NCI-H2081 (cell line): Measurements from ENCODE around the gene SNX2.
"Not testable (repeated sequence)": the region's sequence is repeated elsewhere in the genome, so short reads cannot be mapped to it uniquely, and the experiment has no call there.

ENCODE experiments used
- DNase-seq, 2 experiments: peaks; one replicate each; lab custom pipeline; 2025; lab: John Stamatoyannopoulos, UW

Gene SNX2

DNA sequence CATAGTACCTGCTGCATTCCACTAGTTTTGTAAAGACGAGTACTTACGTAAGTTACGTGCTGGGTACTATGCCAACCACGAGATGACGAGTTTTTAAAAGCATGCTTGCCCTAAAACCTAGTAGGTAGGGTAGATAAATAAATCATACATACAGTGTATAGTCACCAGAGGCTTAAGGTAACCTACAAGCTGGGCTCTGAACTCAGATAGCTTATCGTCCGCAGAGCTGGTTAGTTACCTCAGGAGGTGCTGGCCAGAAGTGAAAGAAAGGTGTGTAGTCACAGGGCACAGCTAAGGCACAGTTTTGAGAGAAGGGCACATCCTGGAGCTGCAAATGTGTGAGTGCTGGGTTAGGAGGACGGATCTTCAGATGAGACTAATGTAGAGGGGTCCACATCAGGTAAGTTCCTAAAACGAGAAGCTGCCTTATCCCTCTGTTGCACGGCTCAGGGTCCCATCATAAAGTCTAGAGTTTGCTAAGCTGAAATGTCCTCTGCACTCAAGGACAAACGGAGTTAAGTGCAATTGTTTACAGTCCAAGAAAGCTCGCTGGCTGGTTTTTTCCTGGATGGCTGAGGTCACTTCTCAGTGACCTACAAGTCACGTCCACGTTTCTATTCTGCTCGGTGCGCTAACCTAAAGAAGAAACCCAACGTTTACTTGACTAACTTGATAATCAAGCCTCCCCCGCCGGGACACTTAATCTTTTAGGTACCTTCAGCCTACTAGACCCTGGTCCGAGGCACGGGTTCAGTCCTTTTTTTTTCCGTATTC, 69.4 kb downstream of the SNX2 start:
- no peak for DNase-seq

DNA sequence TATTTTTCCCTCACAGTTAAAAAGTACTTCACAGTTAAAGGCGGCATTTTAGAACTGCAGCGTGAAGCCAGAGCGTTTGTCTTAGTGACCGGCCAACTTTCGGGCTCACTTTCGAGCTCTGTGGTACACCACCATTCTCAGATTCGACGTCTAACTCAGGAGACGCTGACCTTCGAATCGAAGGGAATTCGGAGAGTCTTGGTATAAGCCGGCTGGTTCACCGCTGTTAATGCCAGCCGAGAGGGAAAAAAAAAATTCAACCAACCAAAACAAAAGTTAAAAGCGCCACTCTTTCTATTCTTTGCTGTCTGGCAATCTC, 70.0 kb downstream of the SNX2 start:
- no peak for DNase-seq

DNA sequence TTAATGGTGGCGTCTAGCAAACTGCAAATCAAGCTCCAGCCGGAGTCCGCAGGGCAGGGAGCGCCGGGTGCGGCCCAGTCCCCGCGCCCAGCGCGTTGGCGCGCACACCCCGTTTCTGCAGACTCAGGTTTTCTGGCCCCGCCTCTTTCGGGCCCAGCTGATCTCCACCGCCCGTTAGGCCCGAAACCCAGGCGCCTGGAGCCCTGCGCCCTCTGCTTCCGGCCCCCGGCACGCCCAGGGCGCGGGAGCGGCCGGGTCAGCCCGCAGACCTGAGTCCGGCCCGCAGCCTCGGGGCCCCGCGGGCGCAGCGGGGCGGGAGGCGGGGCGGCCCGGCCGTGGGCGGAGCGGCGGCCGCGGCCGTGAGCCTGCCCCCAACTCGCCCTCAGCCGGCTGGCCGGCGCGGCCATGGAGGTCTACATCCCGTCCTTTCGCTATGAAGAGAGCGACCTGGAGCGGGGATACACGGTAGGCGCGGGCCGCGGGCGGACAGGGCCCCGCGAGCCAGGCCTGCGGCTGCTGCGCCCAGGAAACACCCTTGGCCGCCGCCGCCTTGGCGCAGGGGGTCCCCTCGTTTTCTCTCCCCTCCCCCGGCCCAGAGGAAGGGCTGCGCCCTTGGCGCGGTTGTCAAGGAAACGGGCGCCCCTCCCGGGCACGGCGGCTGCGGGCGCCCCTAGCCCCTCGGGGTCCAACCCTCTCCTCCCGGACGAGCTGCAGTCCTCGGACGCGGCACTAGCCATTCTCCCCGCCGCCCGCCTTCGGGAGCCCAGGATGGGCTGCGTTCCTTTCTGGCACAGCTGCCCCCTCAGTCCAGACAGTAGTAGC, 70.6 kb downstream of the SNX2 start, which contains the start of gene SNX24:
TSS of gene SNX24 (plus strand) at position 385 of the 822 bp plus-strand sequence. CDS start at position 406, 21 bp downstream.
- peak; percentile 44 to 62 for DNase-seq

DNA sequence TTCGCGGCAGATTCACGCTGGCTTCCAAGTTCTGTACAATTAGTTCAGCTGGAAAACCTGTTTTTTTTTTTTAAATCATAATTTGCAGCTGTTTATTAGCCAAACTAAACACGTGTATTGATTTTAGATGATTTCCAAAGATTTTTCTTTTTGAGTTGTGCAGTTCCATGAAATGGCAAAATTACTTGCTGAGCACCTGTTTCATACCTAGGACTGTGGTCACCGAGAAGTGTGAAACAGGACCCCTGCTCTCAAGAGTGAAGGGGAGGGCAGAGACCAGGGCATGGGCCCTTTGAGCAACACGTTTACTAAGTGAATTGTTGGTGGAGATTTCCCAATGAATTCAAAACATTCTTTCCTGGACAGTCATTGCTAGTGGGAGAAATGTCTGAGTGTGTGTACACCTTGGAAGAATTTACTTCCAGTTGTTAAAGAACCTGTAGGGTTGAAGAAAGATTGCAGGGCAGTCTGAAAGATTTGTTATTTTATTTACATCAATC, 71.2 kb downstream of the SNX2 start:
- DNase-seq, result no peak

GRCh38 chr5:122847687-122848081, 72.8 kb downstream of the SNX2 start:
- DNase-seq, result no peak

DNA sequence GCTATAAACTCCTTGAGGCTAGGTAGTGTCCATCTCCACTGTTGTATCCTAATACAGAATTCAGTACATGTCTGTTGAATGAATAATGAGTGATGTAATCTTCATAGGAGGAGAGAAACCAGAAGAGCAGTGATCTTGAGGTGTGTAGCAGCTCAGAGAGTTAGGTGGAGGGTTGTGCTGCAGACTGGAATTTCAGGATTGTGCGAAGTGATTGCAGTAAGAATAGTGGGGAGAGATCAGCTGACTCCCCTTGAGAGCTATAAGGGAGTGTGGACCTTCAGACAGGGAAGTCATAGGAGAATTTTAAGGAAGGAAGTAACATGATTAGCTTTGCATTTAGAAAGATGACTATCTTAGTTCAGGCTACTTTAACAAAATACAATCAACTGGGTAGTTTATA, 74.9 kb downstream of the SNX2 start:
- no peak for DNase-seq

GRCh38 chr5:122857538-122857937, 82.7 kb downstream of the SNX2 start:
- not testable (repeated sequence) for DNase-seq

GRCh38 chr5:122858451-122858850, 83.6 kb downstream of the SNX2 start:
- no peak for DNase-seq

- DNase-seq, result no peak
These were observed 88.4 kb downstream of the SNX2 start for GRCh38 chr5:122863240-122863639.

DNA sequence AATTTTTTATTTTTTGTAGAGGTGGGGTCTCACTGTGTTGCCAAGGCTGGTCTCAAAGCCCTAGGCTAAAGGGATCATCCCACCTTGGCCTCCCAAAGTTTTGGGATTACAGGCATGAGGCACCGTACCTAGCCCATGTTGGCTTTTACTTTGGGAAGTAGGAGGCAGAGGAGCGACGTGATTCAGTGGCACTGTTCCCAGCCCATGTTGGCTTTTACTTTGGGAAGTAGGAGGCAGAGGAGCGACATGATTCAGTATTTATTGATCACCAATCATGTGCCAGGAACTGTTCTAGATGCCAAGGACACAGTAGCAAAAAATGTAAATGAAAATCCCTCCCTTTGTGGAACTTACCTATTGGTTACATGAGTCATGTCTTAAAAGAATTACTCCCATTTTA, 88.8 kb downstream of the SNX2 start:
- no peak for DNase-seq

- no peak for DNase-seq
These were observed 89.5 kb downstream of the SNX2 start for GRCh38 chr5:122864400-122864799.

DNA sequence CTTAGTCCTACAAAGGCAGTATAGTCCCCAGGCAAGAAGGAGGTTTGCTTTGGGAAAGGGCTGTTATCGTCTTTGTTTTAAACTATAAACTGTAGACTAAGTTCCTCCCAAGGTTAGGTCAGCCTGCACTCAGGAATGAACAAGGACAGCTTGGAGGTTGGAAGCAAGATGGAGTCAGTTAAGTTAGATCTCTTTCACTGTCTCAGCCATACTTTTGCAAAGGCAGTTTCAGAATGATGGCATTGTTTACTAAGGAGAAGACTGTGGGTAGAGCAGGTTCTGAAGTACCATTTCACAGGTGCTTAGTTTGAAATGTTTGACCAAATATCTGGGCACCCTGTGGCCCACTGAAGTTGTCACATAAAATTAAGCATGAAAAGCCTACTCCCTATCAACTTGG, 90.0 kb downstream of the SNX2 start:
- DNase-seq, result no peak

GRCh38 chr5:122870219-122870856, 95.5 kb downstream of the SNX2 start:
- no peak for DNase-seq

GRCh38 chr5:122871661-122872060, 96.8 kb downstream of the SNX2 start:
- no peak for DNase-seq

DNA sequence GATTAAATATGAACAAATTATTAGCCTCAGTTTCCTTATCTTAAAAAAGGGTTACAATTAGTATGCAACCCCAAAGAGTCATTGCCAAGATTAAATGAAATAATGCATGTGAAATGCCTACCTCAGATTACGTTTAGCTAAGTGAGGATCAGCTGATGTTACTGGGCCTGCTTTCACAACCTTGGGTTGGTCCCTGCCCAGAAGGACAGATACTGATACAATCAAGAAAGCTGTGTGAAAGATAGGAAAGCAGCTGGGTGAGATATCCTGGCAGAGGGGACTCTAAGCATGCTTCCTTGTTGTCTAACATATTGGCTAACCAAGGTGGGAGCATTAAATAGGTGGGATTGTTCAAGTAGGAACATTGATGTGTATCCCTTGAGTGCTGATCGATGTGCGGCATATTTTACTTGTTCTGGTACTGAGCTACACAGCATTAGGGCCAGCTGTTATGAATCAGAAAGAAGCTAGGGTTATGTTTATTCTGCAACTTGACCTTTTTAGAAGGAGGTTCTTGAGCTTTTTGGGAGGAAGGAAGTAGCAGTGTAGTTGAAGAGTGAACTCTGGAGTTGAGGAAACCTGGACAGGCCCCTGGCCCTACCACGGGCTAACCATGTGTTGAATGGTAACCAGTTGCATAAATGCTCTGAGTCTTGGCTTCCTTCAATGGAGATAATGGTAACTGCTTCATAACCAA, 99.4 kb downstream of the SNX2 start:
- DNase-seq, result no peak

- DNase-seq, result no peak
These were observed 102.6 kb downstream of the SNX2 start for GRCh38 chr5:122877518-122877917.

DNA sequence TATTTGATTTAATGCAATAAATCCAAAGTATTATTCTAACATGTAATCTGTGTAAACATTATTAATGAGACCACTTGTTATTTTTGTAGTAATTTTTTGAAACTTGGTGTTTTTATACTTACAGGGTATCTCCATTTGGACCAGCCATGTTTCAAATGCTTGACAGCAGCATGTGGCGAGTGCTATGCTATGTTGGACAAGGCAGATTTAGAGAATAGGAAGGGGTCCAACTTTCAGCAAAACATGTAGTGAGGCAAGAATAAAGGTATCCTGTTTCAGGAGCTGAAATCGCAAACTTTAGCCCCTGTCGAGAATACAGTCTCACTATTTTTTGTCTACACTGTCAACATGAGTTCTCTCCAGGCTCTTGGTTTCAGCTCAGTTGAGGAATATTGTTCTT, 104.2 kb downstream of the SNX2 start:
- no peak for DNase-seq
